Activated T-helper 17 cell treated with anti-CD3 and anti-CD28 coated beads, Interleukin-2, amount 50 U/mL, for 72 hours (primary cell): ENCODE data around the gene RNF151. TPM values are rescaled to one million over a fixed set of nuclear protein-coding genes. Genes with fewer than 3 reads are reported as not detected.

Source experiments
- ATAC-seq: fragments of 150-1000 bp; cut with Tn5 transposase; replicated peaks from 2 replicates; pipeline ENCODE4 v1.10.0; 2021; ENCODE audit warnings: mild to moderate bottlenecking, moderate library complexity
- H3K27ac Mint-ChIP-seq: one replicate; pipeline ENCODE4 v1.8.0; 2022; ENCODE audit warnings: mixed read lengths
- H3K27me3 Mint-ChIP-seq: one replicate; pipeline ENCODE4 v1.8.0; 2022; ENCODE audit warnings: mixed read lengths
- H3K36me3 Mint-ChIP-seq: one replicate; pipeline ENCODE4 v1.8.0; 2022; ENCODE audit warnings: low read depth, mild to moderate bottlenecking, mixed read lengths
- H3K4me1 Mint-ChIP-seq: one replicate; pipeline ENCODE4 v1.8.0; 2022; ENCODE audit warnings: mixed read lengths
- H3K4me3 Mint-ChIP-seq: one replicate; pipeline ENCODE4 v1.8.0; 2022; ENCODE audit warnings: mild to moderate bottlenecking, mixed read lengths
- H3K9me3 Mint-ChIP-seq: one replicate; pipeline ENCODE4 v1.8.0; 2022; ENCODE audit warnings: mixed read lengths
- total RNA-seq, 2 donors: library from RNA; stranded (reverse); gene quantifications; one replicate each; pipeline ENCODE4 v1.2.3, GENCODE V29; 2022

The RNF151 gene
- total RNA-seq, 2 donors from 2014 or later: 0.32 TPM; not detected in 1

DNA sequence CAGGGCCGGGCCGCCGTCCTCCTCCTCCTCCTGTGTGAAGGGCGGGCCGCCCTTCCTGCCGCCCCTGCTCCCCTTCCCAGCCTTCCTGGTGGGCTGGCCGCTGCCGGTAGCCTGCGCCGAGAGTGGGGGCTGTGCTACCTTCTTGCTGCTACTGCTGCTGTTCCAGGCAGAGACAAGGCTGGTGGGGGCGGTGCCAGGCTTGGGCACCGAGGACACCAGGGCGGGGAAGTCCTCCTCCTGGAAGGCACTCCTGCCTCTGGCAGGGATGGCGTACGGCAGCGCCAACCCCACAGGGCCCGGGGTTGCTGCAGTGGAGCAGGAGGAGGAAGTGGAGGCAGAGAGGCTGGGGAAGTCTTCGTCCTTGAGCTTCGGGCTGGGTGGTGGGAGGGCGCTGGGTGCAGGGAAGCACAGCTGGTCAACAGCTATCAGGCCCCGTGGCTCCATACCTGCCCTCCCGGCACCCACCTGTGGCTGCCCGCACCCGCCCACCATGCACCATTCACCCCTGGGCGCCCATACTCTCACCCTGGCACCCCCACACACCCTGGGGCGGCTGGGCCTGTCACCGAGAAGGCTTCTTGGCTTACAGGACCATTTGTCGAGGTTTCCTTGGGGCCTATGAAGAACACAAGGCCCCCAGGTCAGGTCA lies 33.3 kb downstream of the RNF151 start:
- Mint-ChIP-seq H3K9me3 (no peaks in the 10 kb centered on the region), H3K27me3 (no peaks in the 10 kb centered on the region), H3K27ac (no peak overlapping the region), H3K36me3 (peaks cover 42% of the 10 kb centered on the region), H3K4me1 (no peaks in the 10 kb centered on the region), H3K4me3 (no peak overlapping the region)
- ATAC-seq: no peak

DNA sequence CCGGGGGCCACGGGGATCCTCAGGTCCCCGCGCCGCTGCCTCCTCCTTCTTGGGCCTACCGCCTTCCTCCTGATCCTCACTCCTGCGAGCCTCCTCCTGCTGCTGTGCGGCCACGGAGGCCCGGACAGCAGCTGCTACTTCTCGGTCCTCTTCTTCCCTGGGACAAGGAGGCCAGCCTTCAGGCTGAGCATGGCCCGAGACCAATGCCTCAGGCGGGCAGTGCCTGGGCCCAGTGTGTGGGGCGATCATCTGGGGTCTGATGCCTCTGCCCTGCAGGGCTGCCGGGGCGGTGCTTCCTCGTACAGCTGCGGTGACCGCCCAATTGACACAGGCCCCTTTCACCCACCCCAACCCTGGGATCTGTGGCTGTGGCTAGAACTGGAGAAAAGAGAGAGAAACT lies 34.4 kb downstream of the RNF151 start:
- Mint-ChIP-seq H3K36me3 (peaks cover 42% of the 10 kb centered on the region), H3K4me3 (no peak overlapping the region), H3K9me3 (no peaks in the 10 kb centered on the region), H3K27me3 (no peaks in the 10 kb centered on the region), H3K4me1 (peaks cover 2% of the 10 kb centered on the region), H3K27ac (no peak overlapping the region)
- no peak for ATAC-seq

DNA sequence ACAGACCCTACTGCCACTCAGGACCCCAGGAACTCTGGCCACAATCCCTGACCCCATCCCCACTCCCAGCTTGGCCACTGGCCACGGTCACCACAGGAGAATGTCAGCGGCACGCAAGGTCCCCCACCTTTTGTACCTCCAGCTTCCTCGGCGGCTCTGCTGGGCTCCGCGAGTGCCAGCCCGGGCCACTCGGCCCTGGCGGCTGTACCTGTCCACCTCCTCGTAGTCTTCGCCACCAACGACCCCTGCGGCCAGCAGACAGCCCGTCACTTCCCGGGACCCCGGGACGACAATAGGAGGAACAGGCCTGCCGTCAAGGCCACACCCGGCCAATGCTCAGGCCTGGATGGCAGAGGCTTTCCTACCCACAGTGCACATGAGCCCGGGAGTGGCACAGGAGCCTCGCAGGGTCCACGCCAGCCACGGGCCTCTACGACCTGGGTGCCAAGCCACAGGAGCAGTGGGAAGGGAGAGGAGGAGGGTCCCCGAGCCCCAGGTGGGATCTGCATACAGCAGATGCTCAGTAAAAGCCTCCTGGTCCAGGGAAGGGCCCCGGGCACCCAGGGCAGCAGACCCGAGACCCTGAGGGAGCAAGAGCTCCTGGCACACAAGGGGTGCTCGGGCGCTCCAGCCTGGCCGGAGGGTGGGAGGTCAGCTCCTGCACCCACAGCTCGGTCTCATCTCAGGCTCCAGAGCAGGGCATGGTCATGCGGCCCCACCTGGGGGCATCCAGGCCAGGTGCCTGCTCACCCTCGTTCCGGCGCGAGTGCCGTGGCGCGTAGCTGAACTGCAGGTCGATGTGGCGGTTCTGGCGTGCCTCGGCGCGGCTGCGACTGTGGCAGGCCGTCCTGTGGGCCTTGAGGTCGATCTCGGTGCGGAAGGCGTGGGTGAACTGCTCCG lies 35.0 kb downstream of the RNF151 start:
- Mint-ChIP-seq H3K9me3 (no peaks in the 10 kb centered on the region), H3K27me3 (no peaks in the 10 kb centered on the region), H3K27ac (no peak overlapping the region), H3K36me3 (peaks cover 45% of the 10 kb centered on the region), H3K4me1 (peaks cover 6% of the 10 kb centered on the region), H3K4me3 (no peak overlapping the region)
- ATAC-seq: no peak

DNA sequence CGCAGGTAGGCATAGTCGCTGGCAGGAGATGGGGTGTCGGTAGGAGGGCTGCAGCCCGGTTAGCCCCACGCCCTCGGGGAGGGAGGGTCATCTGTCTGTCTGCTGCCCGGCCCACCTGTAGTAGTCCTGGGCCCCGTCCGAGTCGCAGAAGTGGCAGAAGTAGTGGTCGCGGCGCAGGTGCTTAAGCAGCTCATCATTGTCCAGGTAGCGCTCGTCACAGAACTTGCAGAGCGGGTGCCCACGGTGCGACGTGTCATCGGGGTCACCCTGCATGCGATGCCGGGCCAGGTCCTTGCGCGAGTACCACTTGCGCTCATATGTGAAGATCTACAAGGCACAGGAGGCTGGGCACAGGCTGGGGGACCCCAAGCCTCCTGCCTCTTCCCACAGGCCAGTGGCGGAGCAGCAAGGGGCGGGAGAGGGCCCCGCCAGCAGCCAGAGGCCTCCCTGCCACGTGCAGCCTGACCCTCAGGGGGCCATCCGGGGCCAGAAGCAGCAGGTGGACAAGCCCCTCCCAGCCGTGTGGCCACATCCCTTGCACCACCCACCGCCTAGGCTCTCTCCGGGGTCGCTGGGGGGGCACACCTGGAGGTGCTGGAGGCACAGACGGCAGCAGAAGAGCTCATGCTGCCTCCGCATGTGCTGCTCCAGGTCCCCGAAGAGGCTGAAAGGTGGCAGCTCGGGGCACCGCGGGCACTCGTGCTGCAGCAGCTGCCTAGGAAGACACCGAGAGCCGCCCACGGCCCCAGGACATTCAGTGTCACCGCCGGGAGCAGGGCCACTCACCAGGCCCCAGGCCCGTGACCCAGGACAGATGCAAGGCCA lies 36.0 kb downstream of the RNF151 start:
- peaks cover 10% of the 10 kb centered on the region for H3K4me1 Mint-ChIP-seq
- no peak for ATAC-seq
- H3K27me3 Mint-ChIP-seq: no peaks in the 10 kb centered on the region
- no peak overlapping the region for H3K4me3 Mint-ChIP-seq
- H3K36me3 Mint-ChIP-seq: peaks cover 46% of the 10 kb centered on the region
- no peak overlapping the region for H3K27ac Mint-ChIP-seq
- H3K9me3 Mint-ChIP-seq: no peaks in the 10 kb centered on the region

DNA sequence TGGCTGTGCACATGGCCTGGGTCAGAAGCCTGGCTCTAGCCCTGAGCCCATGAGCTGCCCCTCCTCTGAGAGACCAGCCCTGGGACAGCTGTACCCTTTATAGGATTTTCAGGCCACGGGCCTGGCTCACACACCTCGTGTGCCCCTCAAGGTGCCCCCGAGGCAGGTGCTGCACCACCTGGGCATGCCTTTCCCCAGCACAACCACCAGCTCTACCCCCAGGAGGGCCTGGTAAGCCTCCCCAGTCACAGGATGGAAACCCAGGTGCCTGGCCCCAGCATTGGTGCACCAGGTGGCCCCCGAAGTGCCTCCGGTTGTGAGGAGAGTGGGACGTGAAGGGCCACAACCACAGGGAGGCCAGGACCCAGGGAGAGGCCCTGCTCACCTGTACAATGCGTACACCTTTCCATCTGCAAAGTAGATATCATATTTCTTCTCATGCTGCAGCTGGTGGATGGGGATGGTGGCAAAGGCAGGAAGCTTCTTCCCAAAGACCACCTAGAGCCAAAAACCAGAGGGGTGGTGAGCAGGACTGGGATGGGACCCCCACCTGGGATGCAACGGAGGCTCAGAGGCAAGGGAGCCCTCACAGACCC lies 36.7 kb downstream of the RNF151 start:
- Mint-ChIP-seq H3K4me1 (peaks cover 16% of the 10 kb centered on the region), H3K36me3 (peaks cover 46% of the 10 kb centered on the region), H3K9me3 (no peaks in the 10 kb centered on the region), H3K27me3 (no peaks in the 10 kb centered on the region), H3K4me3 (no peak overlapping the region), H3K27ac (no peak overlapping the region)
- ATAC-seq: no peak

DNA sequence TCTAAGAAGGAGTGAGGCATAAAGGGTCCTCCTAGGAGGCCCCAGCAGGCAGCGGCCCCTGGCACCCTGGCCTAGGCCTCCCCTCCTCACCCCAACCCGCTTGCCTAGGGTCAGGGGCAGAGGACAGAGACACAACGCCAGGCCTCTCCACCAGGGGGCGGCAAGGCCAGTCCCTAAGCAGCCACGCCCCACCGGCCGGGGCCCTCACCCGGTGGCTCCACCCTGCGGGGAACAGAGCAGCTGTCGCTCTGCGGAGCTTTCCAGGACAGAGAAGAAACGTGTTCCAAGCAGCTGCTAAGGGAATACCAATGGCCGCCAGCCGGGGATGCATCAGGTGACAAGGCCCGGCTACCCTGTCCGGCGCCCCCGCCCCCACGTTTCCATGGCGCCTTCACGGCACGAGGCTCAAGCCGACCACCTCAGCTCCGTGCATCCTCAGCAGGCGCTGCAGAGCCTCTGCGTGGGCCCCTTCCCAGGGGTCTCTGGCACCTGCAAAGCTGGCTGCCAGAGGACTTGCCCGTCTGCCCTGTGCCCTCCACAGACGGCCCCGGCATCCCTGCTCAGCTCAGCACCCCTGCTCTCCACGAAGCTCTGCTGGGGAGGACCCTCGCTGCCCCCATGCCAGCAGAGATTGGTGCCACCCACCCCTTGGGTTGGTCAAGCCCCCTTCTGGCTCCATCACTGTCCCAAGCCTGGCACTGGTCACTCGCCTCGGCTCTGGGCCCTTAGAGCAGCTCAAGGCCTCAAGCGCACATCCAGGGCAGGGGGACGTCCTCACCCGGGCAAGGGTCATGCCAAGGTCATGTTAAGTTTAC lies 37.4 kb downstream of the RNF151 start:
- Mint-ChIP-seq H3K27ac (no peak overlapping the region), H3K4me1 (peaks cover 20% of the 10 kb centered on the region), H3K36me3 (peaks cover 45% of the 10 kb centered on the region), H3K4me3 (no peak overlapping the region), H3K27me3 (no peaks in the 10 kb centered on the region), H3K9me3 (no peaks in the 10 kb centered on the region)
- ATAC-seq: peak; percentile 95

DNA sequence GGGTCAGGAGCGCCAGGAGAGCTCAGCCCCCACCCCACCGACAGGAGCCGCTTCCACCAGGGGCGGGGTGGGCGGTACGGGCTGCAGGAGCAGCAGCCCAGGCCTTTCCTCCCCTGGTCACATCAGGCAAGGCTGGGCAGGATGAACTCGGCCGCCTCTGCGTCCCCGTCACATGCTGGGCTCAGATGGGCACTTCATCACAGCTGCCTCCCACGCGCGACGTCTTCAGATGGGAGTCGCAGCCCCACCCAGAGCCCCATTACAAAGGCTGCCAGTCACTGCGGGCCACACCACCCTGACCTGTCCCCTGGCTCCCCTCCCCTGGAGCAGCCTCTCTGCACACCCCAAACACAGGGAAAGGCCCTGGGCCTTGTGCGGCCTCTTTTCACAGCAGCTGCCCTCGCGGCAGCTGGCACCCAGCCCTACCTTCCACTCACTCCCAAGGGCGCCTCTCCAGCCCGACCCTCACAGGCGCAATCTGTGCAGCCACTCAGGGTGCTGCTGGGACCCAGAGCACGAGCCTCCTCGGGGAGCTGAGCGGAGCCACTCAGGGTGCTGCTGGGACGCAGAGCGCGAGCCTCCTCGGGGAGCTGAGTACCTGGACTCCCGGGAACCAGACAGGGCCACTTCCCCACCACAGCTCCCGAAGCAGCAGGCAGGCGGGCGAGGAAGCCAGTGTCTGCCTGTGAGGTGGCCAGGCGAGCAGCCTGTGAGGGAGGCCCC lies 38.3 kb downstream of the RNF151 start:
- Mint-ChIP-seq H3K4me3 (no peak overlapping the region), H3K9me3 (no peaks in the 10 kb centered on the region), H3K27me3 (no peaks in the 10 kb centered on the region), H3K4me1 (peaks cover 20% of the 10 kb centered on the region), H3K27ac (no peak overlapping the region), H3K36me3 (peaks cover 45% of the 10 kb centered on the region)
- ATAC-seq: no peak

DNA sequence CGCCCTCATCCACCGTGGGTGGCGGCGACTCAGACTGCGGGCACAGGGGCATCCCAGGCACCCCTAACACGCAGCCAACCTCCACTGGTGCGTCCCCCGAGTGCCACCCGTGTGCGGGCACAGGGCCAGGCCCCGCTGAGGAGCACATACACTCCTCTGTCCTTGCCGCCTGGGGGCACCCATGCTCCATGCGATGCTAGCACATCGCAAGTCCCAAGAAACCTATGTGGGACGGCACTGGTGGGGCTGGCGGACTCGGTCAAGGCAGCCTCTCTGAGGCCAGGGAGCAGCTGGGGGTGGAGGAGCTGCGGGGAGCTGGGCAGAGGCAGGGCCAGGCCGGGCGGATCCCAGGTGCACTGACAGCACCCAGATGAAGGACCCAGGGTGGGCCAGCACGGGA lies 39.0 kb downstream of the RNF151 start:
- no peak for ATAC-seq
- Mint-ChIP-seq H3K36me3 (peaks cover 41% of the 10 kb centered on the region), H3K4me3 (no peak overlapping the region), H3K9me3 (no peaks in the 10 kb centered on the region), H3K27me3 (no peaks in the 10 kb centered on the region), H3K27ac (peak overlapping the region; percentile 52), H3K4me1 (peaks cover 20% of the 10 kb centered on the region)

DNA sequence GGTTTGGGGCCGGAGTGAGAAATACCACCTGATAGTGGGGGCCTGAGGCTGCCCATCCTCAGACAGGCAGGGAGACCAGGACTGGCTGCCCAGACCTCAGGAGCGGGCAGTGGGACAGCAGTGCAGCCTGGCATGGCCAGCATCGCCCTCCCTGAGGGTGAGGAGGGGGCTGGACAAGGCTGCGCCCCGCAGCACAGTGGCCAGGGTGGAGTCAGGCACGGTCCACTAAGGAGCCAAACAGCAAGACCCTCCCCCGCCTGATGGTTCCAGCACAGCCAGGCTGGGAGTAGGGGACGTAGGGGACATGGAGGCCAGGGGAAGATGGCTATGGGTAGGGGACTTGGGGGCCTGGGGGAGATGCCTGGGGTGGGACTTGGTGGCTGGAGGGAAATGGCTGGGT lies 39.7 kb downstream of the RNF151 start:
- peaks cover 34% of the 10 kb centered on the region for H3K36me3 Mint-ChIP-seq
- H3K9me3 Mint-ChIP-seq: no peaks in the 10 kb centered on the region
- H3K4me1 Mint-ChIP-seq: peaks cover 20% of the 10 kb centered on the region
- no peak for ATAC-seq
- peak overlapping the region; percentile 91 for H3K4me3 Mint-ChIP-seq
- H3K27ac Mint-ChIP-seq: peak overlapping the region; percentile 52
- no peaks in the 10 kb centered on the region for H3K27me3 Mint-ChIP-seq

DNA sequence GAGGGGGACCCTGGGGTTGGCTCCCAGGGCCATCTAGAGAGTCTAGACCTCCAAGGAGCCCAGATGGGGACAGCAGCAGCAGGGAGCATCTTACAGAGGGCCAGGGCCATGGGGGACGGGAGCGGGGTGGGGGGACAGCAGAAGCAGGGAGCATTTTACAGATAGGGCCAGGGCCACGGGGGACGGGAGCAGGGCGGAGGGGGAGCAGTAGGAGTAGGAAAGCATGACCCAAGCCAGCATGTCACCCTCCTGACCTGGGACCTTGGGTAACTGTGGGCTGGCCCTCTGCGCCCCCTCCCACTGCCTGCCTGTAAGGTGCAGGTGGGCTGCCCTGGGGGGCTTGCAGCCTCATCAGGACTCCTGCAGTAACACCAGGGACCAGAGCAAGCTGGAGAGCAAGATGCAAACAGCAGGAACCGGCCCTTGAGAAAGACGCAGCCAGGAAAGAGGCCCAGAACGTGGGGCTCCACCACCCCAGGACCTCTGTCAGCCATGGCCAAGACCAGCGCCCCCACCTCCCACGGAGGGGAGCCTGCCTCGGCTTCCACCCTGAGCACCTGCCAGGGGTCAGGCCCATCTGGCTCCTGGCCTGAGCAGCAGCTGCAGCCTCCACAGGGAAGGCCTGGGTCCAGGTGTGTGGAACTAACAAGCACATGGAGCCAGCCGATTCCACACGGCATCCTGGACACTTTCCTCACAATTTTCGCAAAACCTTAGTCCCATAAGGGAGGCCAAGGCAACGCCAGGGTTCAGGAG lies 40.6 kb downstream of the RNF151 start:
- Mint-ChIP-seq H3K27me3 (no peaks in the 10 kb centered on the region), H3K27ac (peak overlapping the region; percentile 93), H3K36me3 (peaks cover 27% of the 10 kb centered on the region), H3K4me1 (peaks cover 20% of the 10 kb centered on the region), H3K9me3 (no peaks in the 10 kb centered on the region), H3K4me3 (peak overlapping the region; percentile 91)
- ATAC-seq: no peak

DNA sequence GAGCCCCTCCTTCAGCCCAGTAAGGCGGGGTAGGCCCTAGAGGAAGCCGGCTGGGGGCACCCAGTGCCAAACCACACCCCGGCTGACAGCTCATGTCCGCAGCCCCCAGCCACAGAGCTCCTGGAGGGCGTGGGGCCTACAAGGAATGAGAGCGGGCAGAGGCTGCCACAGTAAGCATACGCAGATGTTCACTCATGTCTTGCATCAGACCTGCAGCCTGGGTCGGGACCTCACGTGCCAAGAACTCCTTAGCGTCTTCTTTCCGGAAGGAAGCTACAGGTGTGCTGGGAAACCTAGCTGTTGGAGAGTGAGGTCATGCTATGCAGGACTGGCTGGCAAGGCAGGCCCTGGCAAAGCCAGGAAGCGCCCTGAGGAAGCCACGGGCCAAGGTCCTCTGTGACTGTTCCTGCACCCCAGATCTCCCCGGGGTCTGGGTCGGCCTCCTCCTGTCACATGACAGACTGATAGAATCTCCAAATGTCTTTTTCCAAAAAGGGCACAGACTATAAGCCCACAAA lies 41.4 kb downstream of the RNF151 start:
- Mint-ChIP-seq H3K4me1 (peaks cover 20% of the 10 kb centered on the region), H3K4me3 (peak overlapping the region; percentile 91), H3K27ac (peak overlapping the region; percentile 93), H3K9me3 (no peaks in the 10 kb centered on the region), H3K36me3 (peaks cover 23% of the 10 kb centered on the region), H3K27me3 (no peaks in the 10 kb centered on the region)
- ATAC-seq: no peak

DNA sequence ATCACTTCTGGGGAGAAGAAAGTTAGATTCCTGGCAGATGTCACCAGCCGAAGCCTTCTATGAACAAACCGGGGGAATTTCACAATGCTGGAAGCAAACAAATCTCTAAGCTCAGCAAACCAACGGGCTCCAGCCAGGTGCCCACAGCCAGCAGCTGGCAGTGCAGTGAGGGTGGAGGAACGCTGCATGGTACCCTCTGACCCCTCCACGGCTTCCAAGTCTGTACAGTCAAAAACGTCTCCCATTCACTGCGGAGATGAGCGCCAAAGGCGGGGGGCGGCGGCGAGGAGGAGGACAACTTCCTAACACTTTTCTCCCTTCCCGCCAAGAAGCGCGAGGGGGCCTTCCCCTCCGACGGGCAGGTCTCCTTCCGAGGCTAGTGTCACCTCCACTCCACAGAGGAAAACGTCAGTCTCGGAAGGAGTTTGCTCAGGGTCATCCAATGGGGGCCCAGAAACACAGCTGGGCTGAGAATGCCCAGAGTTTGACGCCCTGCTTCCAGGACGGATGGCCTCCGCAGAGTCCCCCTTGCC lies 42.0 kb downstream of the RNF151 start:
- ATAC-seq: no peak
- Mint-ChIP-seq H3K27me3 (no peaks in the 10 kb centered on the region), H3K27ac (peak overlapping the region; percentile 93), H3K4me3 (peak overlapping the region; percentile 91), H3K36me3 (peaks cover 23% of the 10 kb centered on the region), H3K9me3 (no peaks in the 10 kb centered on the region), H3K4me1 (peaks cover 20% of the 10 kb centered on the region)
